Endothelial cell of umbilical vein (primary cell): Measurements from ENCODE around the gene MPND. TPM values are rescaled to one million over a fixed set of nuclear protein-coding genes. Genes with fewer than 3 reads are reported as not detected.

Source experiments
- BruUV-seq: library from RNA; stranded (reverse); fragments of 400-500 nt; replicated peaks from 2 replicates; lab custom pipeline; 2021; lab: Mats Ljungman, UMichigan
- CTCF ChIA-PET: fragments of 300-600, 350-600 bp; sonication (Branson Sonifier 250); formaldehyde crosslinking; loops from one replicate; lab custom pipeline; 2021; ENCODE audit warnings: antibody characterized with exemption, inconsistent platforms; lab: Charles Lee
- POLR2A ChIA-PET: fragments of 300-600, 350-600 bp; sonication (Branson Sonifier 250); formaldehyde crosslinking; loops from one replicate; lab custom pipeline; 2021; ENCODE audit warnings: antibody characterized with exemption, inconsistent platforms; lab: Charles Lee
- DNase-seq: peaks from one replicate; pipeline ENCODE4 v3.0.0-alpha.2; 2011; ENCODE audit warnings: low read depth, low spot score
- FAIRE-seq: peaks from 2 replicates; lab custom pipeline; 2011; peaks lifted over from hg19 to GRCh38; lab: Jason Lieb, UNC
- H2AFZ ChIP-seq: 2 replicates; pipeline ENCODE4 v1.6.0; 2012; ENCODE audit warnings: low read depth, low read length, control low read depth, inconsistent platforms
- H3K27ac ChIP-seq: 2 replicates; pipeline ENCODE4 v1.5.1; 2011; ENCODE audit warnings: low read depth, mild to moderate bottlenecking, control low read depth, low read length, moderate library complexity; ENCODE audit not compliant: insufficient read depth
- H3K27me3 ChIP-seq, 2 experiments: 2 replicates each; pipeline versions ENCODE4 v1.6.0 to v1.6.1; 2011; ENCODE audit warnings: low read length in 2 of 2, mixed read lengths in 1 of 2; ENCODE audit not compliant: control insufficient read depth in 2 of 2, insufficient read depth in 2 of 2
- H3K36me3 ChIP-seq, 2 experiments: 2 replicates in 1 of 2; 3 replicates in 1 of 2; pipeline ENCODE4 v1.5.1; 2011; ENCODE audit warnings: low read length in 2 of 2, mild to moderate bottlenecking in 1 of 2, moderate library complexity in 1 of 2; ENCODE audit not compliant: control insufficient read depth in 2 of 2, insufficient read depth in 2 of 2; ENCODE audit errors: extremely low read depth in 1 of 2
- H3K4me1 ChIP-seq: 3 replicates; pipeline ENCODE4 v1.5.1; 2011; ENCODE audit warnings: mild to moderate bottlenecking, low read length; ENCODE audit not compliant: control insufficient read depth, insufficient read depth; ENCODE audit errors: extremely low read depth
- H3K4me2 ChIP-seq: 2 replicates; pipeline ENCODE4 v1.6.1; 2011; ENCODE audit warnings: low read length, control low read depth, mixed read lengths; ENCODE audit not compliant: insufficient read depth
- H3K4me3 ChIP-seq, 3 experiments: fragments of 200-600 bp in 1 of 3; sonication (generic), shearing (Covaris generic) in 1 of 3; replicated peaks in 1 of 3; 2 replicates each; pipeline ENCODE4 v1.5.1; 2011 to 2016; ENCODE audit warnings: control low read depth in 3 of 3, low read length in 3 of 3, mild to moderate bottlenecking in 2 of 3, inconsistent platforms in 1 of 3, low read depth in 1 of 3, moderate library complexity in 1 of 3; ENCODE audit not compliant: insufficient read depth in 1 of 3
- H3K79me2 ChIP-seq: 2 replicates; pipeline ENCODE4 v1.6.0; 2012; ENCODE audit warnings: low read length, inconsistent platforms; ENCODE audit not compliant: control insufficient read depth, insufficient read depth
- H3K9ac ChIP-seq: replicated peaks from 2 replicates; pipeline ENCODE3; 2011; ENCODE audit warnings: low read length, control low read depth; ENCODE audit not compliant: insufficient read depth; ENCODE audit errors: extremely low read depth
- H3K9me1 ChIP-seq: replicated peaks from 3 replicates; pipeline ENCODE4 v1.6.0; 2011; ENCODE audit warnings: mild to moderate bottlenecking, low read length; ENCODE audit not compliant: control insufficient read depth, insufficient read depth; ENCODE audit errors: extremely low read depth
- H3K9me3 ChIP-seq: replicated peaks from 2 replicates; pipeline ENCODE4 v1.5.1; 2012; ENCODE audit warnings: low read length, inconsistent platforms; ENCODE audit not compliant: control insufficient read depth, insufficient read depth
- H4K20me1 ChIP-seq: replicated peaks from 2 replicates; pipeline ENCODE3; 2011; ENCODE audit warnings: mild to moderate bottlenecking, low read length; ENCODE audit not compliant: control insufficient read depth, insufficient read depth; ENCODE audit errors: extremely low read depth
- EZH2 ChIP-seq: IDR thresholded peaks from 2 replicates; pipeline ENCODE4 v1.6.1; 2012; ENCODE audit warnings: borderline replicate concordance, low read depth, mild to moderate bottlenecking, moderate library complexity, low read length, inconsistent platforms; ENCODE audit not compliant: severe bottlenecking
- FOS ChIP-seq: IDR thresholded peaks from 2 replicates; pipeline ENCODE4 v1.6.1; 2011; ENCODE audit warnings: mild to moderate bottlenecking, low read length, moderate library complexity, borderline replicate concordance; ENCODE audit not compliant: insufficient read depth
- GATA2 ChIP-seq: IDR thresholded peaks from 2 replicates; pipeline ENCODE4 v1.7.0; 2011; ENCODE audit warnings: low read depth, mild to moderate bottlenecking, moderate library complexity, mixed read lengths, low read length; ENCODE audit not compliant: insufficient read length, insufficient read depth
- JUN ChIP-seq: IDR thresholded peaks from 2 replicates; pipeline ENCODE4 v1.6.1; 2011; ENCODE audit warnings: borderline replicate concordance, low read depth; ENCODE audit not compliant: insufficient read length, insufficient read depth
- MYC ChIP-seq: IDR thresholded peaks from one replicate; pipeline ENCODE4 v1.6.1; 2011; ENCODE audit warnings: mild to moderate bottlenecking, low read depth, low read length
- POLR2A ChIP-seq: IDR thresholded peaks from 2 replicates; pipeline ENCODE4 v1.6.1; 2012; ENCODE audit warnings: low read depth, mild to moderate bottlenecking, control low read depth, low read length
- POLR2AphosphoS5 ChIP-seq: IDR thresholded peaks from 2 replicates; pipeline ENCODE4 v1.6.1; 2012; ENCODE audit warnings: low read depth, mild to moderate bottlenecking, control low read depth, low read length, moderate library complexity; ENCODE audit not compliant: insufficient read depth
- dilution Hi-C: fragments of 300-500 bp; cut with MboI; formaldehyde crosslinking; loops from one replicate; pipeline ENCODE4 v1.15.0; 2019; ENCODE audit warnings: low sequenced_read_pairs; ENCODE audit not compliant: extremely low pct_ligation_motif_present
- intact Hi-C: fragments of 100-400 bp; cut with micrococcal nuclease; formaldehyde crosslinking; loops from one replicate; pipeline ENCODE4 v1.10.0; 2022
- polyA plus RNA-seq, 4 experiments: library from polyadenylated mRNA; depleted of rRNA in 3 of 4; stranded (reverse) in 3 of 4; unstranded in 1 of 4; fragments of >200 nt; gene quantifications; 2 replicates each; pipeline versions ENCODE4 v1.2.1 to v1.2.3, GENCODE V29; 2011 to 2012; ENCODE audit warnings: missing spikeins in 1 of 4
- total RNA-seq: library from RNA; stranded (reverse); gene quantifications from 2 replicates; pipeline ENCODE4 v1.2.3, GENCODE V29; 2021
- TF ChIP-seq, protein P1 (sequence below), 2 donors: IDR thresholded peaks; 1 replicate in 1 of 2; 2 replicates in 1 of 2; pipeline ENCODE4 v1.5.1; 2011; ENCODE audit warnings: low read length in 2 of 2, mild to moderate bottlenecking in 2 of 2, moderate library complexity in 2 of 2, control low read depth in 1 of 2, inconsistent platforms in 1 of 2, low read depth in 1 of 2; ENCODE audit not compliant: insufficient read depth in 1 of 2; ENCODE audit errors: extremely low read depth in 1 of 2
- TF ChIP-seq, protein P2 (sequence below): IDR thresholded peaks from 2 replicates; pipeline ENCODE4 v1.6.1; 2011; ENCODE audit not compliant: insufficient read depth, insufficient read length

MPND gene
- total and polyA plus RNA-seq, 2 donors (not counting 3 experiments of a cell fraction or from before 2014, with no cell fraction given) = 14.8 to 21.1 TPM

- no peak for FAIRE-seq
These were observed 32.9 kb upstream of the MPND start for GRCh38 chr19:4310247-4311121.

More at GRCh38 chr19:4310247-4311121, 32.9 kb upstream of the MPND start:
- Histone ChIP-seq H2AFZ (no peak overlapping the region), H3K4me2 (no peak overlapping the region), H3K9me3 (no peaks in the 10 kb centered on the region), H3K4me1 (no peaks in the 10 kb centered on the region), H3K4me3 (no peak overlapping the region), H3K9me1 (no peaks in the 10 kb centered on the region), H3K27me3 (no peaks in the 10 kb centered on the region), H3K79me2 (no peaks in the 10 kb centered on the region), H3K27ac (no peak overlapping the region), H3K36me3 (peaks cover 0 to 8% of the 10 kb centered on the region in 2 experiments), H3K9ac (no peak overlapping the region), H4K20me1 (no peaks in the 10 kb centered on the region)
- dilution Hi-C loops = no loop called here
- intact Hi-C loops = loop anchor here (10.0 kb wide), 1 partner anchor 864 kb away; no protein-coding TSS in a partner anchor
- DNase-seq = no peak
- ChIA-PET POLR2A (no interaction called here), CTCF (no interaction called here)
- TF ChIP-seq POLR2A (no peak), EZH2 (no peak), MYC (no peak), FOS (no peak), GATA2 (no peak), JUN (no peak), POLR2AphosphoS5 (no peak)
- TF ChIP-seq, protein P1, sequence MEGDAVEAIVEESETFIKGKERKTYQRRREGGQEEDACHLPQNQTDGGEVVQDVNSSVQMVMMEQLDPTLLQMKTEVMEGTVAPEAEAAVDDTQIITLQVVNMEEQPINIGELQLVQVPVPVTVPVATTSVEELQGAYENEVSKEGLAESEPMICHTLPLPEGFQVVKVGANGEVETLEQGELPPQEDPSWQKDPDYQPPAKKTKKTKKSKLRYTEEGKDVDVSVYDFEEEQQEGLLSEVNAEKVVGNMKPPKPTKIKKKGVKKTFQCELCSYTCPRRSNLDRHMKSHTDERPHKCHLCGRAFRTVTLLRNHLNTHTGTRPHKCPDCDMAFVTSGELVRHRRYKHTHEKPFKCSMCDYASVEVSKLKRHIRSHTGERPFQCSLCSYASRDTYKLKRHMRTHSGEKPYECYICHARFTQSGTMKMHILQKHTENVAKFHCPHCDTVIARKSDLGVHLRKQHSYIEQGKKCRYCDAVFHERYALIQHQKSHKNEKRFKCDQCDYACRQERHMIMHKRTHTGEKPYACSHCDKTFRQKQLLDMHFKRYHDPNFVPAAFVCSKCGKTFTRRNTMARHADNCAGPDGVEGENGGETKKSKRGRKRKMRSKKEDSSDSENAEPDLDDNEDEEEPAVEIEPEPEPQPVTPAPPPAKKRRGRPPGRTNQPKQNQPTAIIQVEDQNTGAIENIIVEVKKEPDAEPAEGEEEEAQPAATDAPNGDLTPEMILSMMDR (IDR thresholded peaks at IDR 0.05; ENCODE audit: extremely low read depth in 1 of 2, insufficient read depth in 1 of 2, low read depth in 1 of 2, low read length in 2 of 2) = no peak
- TF ChIP-seq, protein P2, sequence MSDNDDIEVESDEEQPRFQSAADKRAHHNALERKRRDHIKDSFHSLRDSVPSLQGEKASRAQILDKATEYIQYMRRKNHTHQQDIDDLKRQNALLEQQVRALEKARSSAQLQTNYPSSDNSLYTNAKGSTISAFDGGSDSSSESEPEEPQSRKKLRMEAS = no peak
- no TSS peak for BruUV-seq
